ENCODE data around the gene SLC25A38. TPM values are rescaled to one million over a fixed set of nuclear protein-coding genes. Genes with fewer than 3 reads are reported as not detected.

Gene SLC25A38
- polyA plus RNA-seq, 3 donors = 5.7 to 8.9 (median 7.5) TPM

DNA sequence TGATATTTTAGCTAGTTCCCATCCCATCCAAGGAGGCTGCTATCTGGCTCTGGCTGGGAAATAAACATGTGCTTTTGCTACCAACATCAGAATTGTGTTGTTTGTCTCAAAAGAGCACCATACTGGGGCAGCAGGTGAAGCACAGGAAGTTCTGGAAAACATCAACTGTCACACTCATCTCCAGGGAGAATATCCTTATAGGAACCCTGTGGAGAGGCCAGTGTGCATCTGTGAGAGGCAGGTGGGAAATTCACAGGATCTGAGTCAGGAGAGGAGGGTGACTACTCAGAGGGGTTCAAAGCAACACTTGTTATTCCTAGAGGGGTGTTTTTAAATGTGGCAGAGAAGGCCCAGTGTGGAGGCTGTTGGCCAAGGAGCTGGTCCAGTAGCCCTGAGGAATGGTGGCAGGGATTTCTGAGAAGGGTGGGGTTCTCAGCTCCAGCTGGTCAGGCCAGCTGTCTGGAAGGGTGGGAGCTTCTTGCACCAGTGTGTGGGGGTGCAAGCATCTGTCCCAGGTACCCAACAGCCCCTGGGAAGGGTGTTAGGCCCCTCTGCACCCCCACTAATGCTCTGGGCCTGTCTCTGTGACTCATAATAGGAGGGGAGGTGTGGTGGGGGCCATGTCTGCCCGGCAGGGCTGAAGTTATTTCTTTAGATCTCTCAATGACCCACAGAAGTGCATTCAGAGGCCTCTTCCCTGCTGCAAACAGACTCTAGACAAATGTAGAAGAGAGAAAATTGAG lies 52.0 kb downstream of the SLC25A38 start:
- TF ChIP-seq, protein P1, sequence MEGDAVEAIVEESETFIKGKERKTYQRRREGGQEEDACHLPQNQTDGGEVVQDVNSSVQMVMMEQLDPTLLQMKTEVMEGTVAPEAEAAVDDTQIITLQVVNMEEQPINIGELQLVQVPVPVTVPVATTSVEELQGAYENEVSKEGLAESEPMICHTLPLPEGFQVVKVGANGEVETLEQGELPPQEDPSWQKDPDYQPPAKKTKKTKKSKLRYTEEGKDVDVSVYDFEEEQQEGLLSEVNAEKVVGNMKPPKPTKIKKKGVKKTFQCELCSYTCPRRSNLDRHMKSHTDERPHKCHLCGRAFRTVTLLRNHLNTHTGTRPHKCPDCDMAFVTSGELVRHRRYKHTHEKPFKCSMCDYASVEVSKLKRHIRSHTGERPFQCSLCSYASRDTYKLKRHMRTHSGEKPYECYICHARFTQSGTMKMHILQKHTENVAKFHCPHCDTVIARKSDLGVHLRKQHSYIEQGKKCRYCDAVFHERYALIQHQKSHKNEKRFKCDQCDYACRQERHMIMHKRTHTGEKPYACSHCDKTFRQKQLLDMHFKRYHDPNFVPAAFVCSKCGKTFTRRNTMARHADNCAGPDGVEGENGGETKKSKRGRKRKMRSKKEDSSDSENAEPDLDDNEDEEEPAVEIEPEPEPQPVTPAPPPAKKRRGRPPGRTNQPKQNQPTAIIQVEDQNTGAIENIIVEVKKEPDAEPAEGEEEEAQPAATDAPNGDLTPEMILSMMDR (IDR thresholded peaks at IDR 0.05) = no peak
- intact Hi-C loops (cut with micrococcal nuclease) = no loop called here
- Histone ChIP-seq H4K20me1 (ENCODE audit: insufficient read depth, low read length) (no peaks in the 10 kb centered on the region), H3K4me3 (replicated peaks in 1 of 3; ENCODE audit: low read depth in 2 of 3, low read length in 3 of 3) (no peak overlapping the region), H3K27ac (ENCODE audit: low read depth in 1 of 2, low read length in 2 of 2) (no peak overlapping the region), H3K9me3 (replicated peaks in 1 of 2; ENCODE audit: control insufficient read depth in 1 of 2, insufficient read depth in 1 of 2, low read length in 2 of 2) (no peaks in the 10 kb centered on the region), H3K4me2 (replicated peaks; ENCODE audit: extremely low read depth, low read length, poor library complexity, severe bottlenecking) (no peak overlapping the region), H3K36me3 (replicated peaks in 1 of 2; ENCODE audit: control insufficient read depth in 1 of 2, insufficient read depth in 2 of 2, low read length in 2 of 2) (no peaks in the 10 kb centered on the region), H3K9ac (ENCODE audit: insufficient read depth, low read length, poor library complexity, severe bottlenecking) (no peak overlapping the region), H3K4me1 (ENCODE audit: control insufficient read depth in 1 of 2, insufficient read depth in 2 of 2, low read length in 2 of 2) (no peaks in the 10 kb centered on the region), H3K79me2 (ENCODE audit: insufficient read depth, low read length) (no peaks in the 10 kb centered on the region), H3K27me3 (ENCODE audit: control insufficient read depth in 2 of 2, insufficient read depth in 2 of 2, low read length in 2 of 2) (no peaks in the 10 kb centered on the region), H2AFZ (ENCODE audit: insufficient read depth, low read depth, low read length, poor library complexity, severe bottlenecking) (no peak overlapping the region)
- H3K4me1 Mint-ChIP-seq = no peaks in the 10 kb centered on the region
- no peak overlapping the region for H3K4me3 Mint-ChIP-seq
- H3K36me3 Mint-ChIP-seq = no peaks in the 10 kb centered on the region
- WGBS (ENCODE audit: insufficient coverage) = no CpG with 5 or more reads among the region's 1 CpG
- peaks cover 0 to 2% (median 0%) of the 10 kb centered on the region in 7 donors for H3K9me3 Mint-ChIP-seq
- peaks cover 0 to 1% (median 1%) of the 10 kb centered on the region in 3 donors for H3K27me3 Mint-ChIP-seq (ENCODE audit: low read depth in 3 of 3)
- H3K27ac Mint-ChIP-seq = no peak overlapping the region
- no peak for DNase-seq

DNA sequence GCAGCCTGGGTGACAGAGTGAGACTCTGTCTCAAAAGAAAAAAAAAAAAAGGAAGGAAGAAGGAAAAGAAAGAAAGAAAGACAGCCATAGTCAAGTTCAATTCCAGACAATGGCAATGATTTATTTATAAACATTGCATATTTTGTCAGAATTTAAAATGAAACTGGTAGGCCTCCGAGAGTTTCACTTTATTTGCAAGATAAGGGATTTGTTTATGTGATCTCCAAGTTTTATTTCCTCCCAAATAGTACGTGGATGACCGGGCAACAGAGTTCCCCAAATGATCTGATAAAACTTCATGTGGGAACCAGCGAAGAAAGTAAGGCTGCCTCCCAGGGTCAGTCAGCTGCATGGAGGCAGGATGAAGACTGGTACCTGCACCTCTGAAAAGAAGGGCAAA lies 55.7 kb downstream of the SLC25A38 start:
- H3K4me3 Mint-ChIP-seq = no peak overlapping the region
- H3K36me3 Mint-ChIP-seq = no peaks in the 10 kb centered on the region
- intact Hi-C loops (cut with micrococcal nuclease) = no loop called here
- no peaks in the 10 kb centered on the region for H3K36me3 ChIP-seq (replicated peaks in 1 of 2; ENCODE audit: control insufficient read depth in 1 of 2, insufficient read depth in 2 of 2, low read length in 2 of 2)
- DNase-seq = no peak
- H3K27me3 ChIP-seq (ENCODE audit: control insufficient read depth in 2 of 2, insufficient read depth in 2 of 2, low read length in 2 of 2) = no peaks in the 10 kb centered on the region
- no peaks in the 10 kb centered on the region for H4K20me1 ChIP-seq (ENCODE audit: insufficient read depth, low read length)
- peaks cover 0 to 2% (median 0%) of the 10 kb centered on the region in 7 donors for H3K9me3 Mint-ChIP-seq
- H3K27ac ChIP-seq (ENCODE audit: low read depth in 1 of 2, low read length in 2 of 2) = no peak overlapping the region
- peaks cover 0 to 1% (median 0%) of the 10 kb centered on the region in 3 donors for H3K27me3 Mint-ChIP-seq (ENCODE audit: low read depth in 3 of 3)
- H3K9ac ChIP-seq (ENCODE audit: insufficient read depth, low read length, poor library complexity, severe bottlenecking) = no peak overlapping the region
- H2AFZ ChIP-seq (ENCODE audit: insufficient read depth, low read depth, low read length, poor library complexity, severe bottlenecking) = no peak overlapping the region
- TF ChIP-seq, protein P1 (IDR thresholded peaks at IDR 0.05) = no peak
- WGBS (ENCODE audit: insufficient coverage) = 90% methylated on average over 2 of the region's 4 CpGs
- H3K4me3 ChIP-seq (replicated peaks in 1 of 3; ENCODE audit: low read depth in 2 of 3, low read length in 3 of 3) = no peak overlapping the region
- H3K9me3 ChIP-seq (replicated peaks in 1 of 2; ENCODE audit: control insufficient read depth in 1 of 2, insufficient read depth in 1 of 2, low read length in 2 of 2) = no peaks in the 10 kb centered on the region
- H3K4me1 Mint-ChIP-seq = no peaks in the 10 kb centered on the region
- no peak overlapping the region for H3K4me2 ChIP-seq (replicated peaks; ENCODE audit: extremely low read depth, low read length, poor library complexity, severe bottlenecking)
- no peaks in the 10 kb centered on the region for H3K79me2 ChIP-seq (ENCODE audit: insufficient read depth, low read length)
- H3K27ac Mint-ChIP-seq = no peak overlapping the region
- H3K4me1 ChIP-seq (ENCODE audit: control insufficient read depth in 1 of 2, insufficient read depth in 2 of 2, low read length in 2 of 2) = no peaks in the 10 kb centered on the region
